ENCODE data around the gene PIAS3.

DNA sequence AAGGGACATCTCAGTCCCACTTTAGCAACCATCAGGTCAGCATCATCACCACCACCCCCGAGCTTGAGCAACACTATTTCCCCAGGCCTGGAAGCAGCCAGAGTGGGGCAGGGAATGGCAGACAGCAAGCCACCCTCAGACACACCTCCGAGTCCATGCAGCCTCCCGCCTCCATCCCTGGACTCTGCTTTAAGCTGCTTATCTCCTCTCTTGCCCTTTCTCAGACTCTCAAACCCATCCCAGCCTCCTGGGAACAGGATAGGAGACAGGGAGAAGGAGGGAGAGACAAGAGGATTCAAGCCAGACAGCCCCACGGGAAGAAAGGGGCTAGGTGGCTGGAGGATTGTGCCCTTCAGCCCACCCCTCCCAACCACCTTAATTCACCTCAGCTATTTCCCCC, 1.7 kb downstream of the PIAS3 start:
- TF ChIP-seq, protein P1, sequence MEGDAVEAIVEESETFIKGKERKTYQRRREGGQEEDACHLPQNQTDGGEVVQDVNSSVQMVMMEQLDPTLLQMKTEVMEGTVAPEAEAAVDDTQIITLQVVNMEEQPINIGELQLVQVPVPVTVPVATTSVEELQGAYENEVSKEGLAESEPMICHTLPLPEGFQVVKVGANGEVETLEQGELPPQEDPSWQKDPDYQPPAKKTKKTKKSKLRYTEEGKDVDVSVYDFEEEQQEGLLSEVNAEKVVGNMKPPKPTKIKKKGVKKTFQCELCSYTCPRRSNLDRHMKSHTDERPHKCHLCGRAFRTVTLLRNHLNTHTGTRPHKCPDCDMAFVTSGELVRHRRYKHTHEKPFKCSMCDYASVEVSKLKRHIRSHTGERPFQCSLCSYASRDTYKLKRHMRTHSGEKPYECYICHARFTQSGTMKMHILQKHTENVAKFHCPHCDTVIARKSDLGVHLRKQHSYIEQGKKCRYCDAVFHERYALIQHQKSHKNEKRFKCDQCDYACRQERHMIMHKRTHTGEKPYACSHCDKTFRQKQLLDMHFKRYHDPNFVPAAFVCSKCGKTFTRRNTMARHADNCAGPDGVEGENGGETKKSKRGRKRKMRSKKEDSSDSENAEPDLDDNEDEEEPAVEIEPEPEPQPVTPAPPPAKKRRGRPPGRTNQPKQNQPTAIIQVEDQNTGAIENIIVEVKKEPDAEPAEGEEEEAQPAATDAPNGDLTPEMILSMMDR (IDR thresholded peaks at IDR 0.05; ENCODE audit: poor library complexity), result no peak
- no peak for TF ChIP-seq EZH2 (IDR thresholded peaks at IDR 0.05; ENCODE audit: borderline replicate concordance)

All from hepatocyte (in vitro differentiated cells).